HEK293 (cell line): Measurements from ENCODE around the gene ANKRD53.

Source experiments
- CTCF ChIP-seq: fragments of 450-650 bp; formaldehyde crosslinking; IDR thresholded peaks from 2 replicates; pipeline ENCODE4 v1.5.1; 2016; ENCODE audit warnings: missing biosample characterization, missing genetic modification characterization
- SETDB1 ChIP-seq: IDR thresholded peaks from one replicate; pipeline ENCODE4 v1.6.1; 2017; ENCODE audit warnings: mild to moderate bottlenecking, low read length, moderate library complexity, mixed read lengths; ENCODE audit not compliant: insufficient read length
- TCF7L2 ChIP-seq: IDR thresholded peaks from 2 replicates; pipeline ENCODE4 v1.6.1; 2011; ENCODE audit warnings: low read depth, mild to moderate bottlenecking, inconsistent platforms, low read length, moderate library complexity, borderline replicate concordance
- YY1 ChIP-seq: fragments of 450-650 bp; formaldehyde crosslinking; IDR thresholded peaks from 2 replicates; pipeline ENCODE4 v1.5.1; 2018; ENCODE audit warnings: missing biosample characterization, missing genetic modification characterization
- ZFP41 ChIP-seq: fragments of 450-650 bp; formaldehyde crosslinking; IDR thresholded peaks from 2 replicates; pipeline ENCODE4 v1.5.1; 2016; ENCODE audit warnings: missing biosample characterization, missing genetic modification characterization, borderline replicate concordance
- ZNF26 ChIP-seq: fragments of 450-650 bp; formaldehyde crosslinking; IDR thresholded peaks from 2 replicates; pipeline ENCODE4 v1.5.1; 2016; ENCODE audit warnings: missing biosample characterization, missing genetic modification characterization
- ZNF398 ChIP-seq: fragments of 450-650 bp; formaldehyde crosslinking; IDR thresholded peaks from 2 replicates; pipeline ENCODE4 v1.5.1; 2017; ENCODE audit warnings: missing biosample characterization, missing genetic modification characterization
- ZNF449 ChIP-seq: fragments of 450-650 bp; formaldehyde crosslinking; IDR thresholded peaks from 2 replicates; pipeline ENCODE4 v1.5.1; 2017; ENCODE audit warnings: missing biosample characterization, mild to moderate bottlenecking, missing genetic modification characterization, moderate library complexity
- ZNF747 ChIP-seq: fragments of 450-650 bp; formaldehyde crosslinking; IDR thresholded peaks from 2 replicates; pipeline ENCODE4 v1.5.1; 2016; ENCODE audit warnings: missing biosample characterization, missing genetic modification characterization

- TF ChIP-seq ZNF449 (tag by site-specific recombination) (no peak), ZFP41 (no peak), CTCF (tag by site-specific recombination) (no peak), SETDB1 (no peak), ZNF398 (tag by site-specific recombination) (no peak), ZNF747 (tag by site-specific recombination) (no peak), TCF7L2 (no peak), YY1 (tag by site-specific recombination) (no peak), ZNF26 (tag by site-specific recombination) (no peak)
Measured at GRCh38 chr2:70949086-70949485, 29.3 kb upstream of the ANKRD53 start.
